GM23338 (cell line): Measurements from ENCODE around the gene ADH1C. TPM values are rescaled to one million over a fixed set of nuclear protein-coding genes. Genes with fewer than 3 reads are reported as not detected.
A peak's percentile ranks its signal among the peaks of the same experiment; 100 is the strongest.

Experiments used
- ATAC-seq: fragments of 200-7000 bp; cut with Tn5 transposase; 3 replicates; pipeline ENCODE4 v1.9.1; 2020
- DNase-seq: peaks from one replicate; pipeline ENCODE4 v3.0.0-alpha.2; 2015; ENCODE audit warnings: low spot score
- H2AFZ ChIP-seq: fragments of 200-600 bp; sonication (generic); 2 replicates; pipeline ENCODE4 v1.8.0; 2016; ENCODE audit warnings: antibody characterized with exemption, mild to moderate bottlenecking, moderate library complexity
- H3F3A ChIP-seq: fragments of 200-600 bp; sonication (generic); replicated peaks from 2 replicates; pipeline ENCODE4 v1.8.0; 2017; ENCODE audit warnings: antibody characterized with exemption, mixed run types, low read depth
- H3K27ac ChIP-seq: fragments of 200-600 bp; sonication (generic); 2 replicates; pipeline ENCODE4 v1.6.1; 2016; ENCODE audit warnings: low read depth
- H3K27me3 ChIP-seq: fragments of 200-600 bp; sonication (generic); 2 replicates; pipeline ENCODE4 v1.8.0; 2016; ENCODE audit warnings: mild to moderate bottlenecking, mixed run types, moderate library complexity; ENCODE audit not compliant: insufficient read depth
- H3K36me3 ChIP-seq: fragments of 200-600 bp; sonication (generic); 2 replicates; pipeline ENCODE4 v1.8.0; 2016; ENCODE audit warnings: mild to moderate bottlenecking; ENCODE audit not compliant: insufficient read depth
- H3K4me1 ChIP-seq: fragments of 200-600 bp; sonication (generic); 2 replicates; pipeline ENCODE4 v1.8.0; 2016; ENCODE audit warnings: mild to moderate bottlenecking, moderate library complexity; ENCODE audit not compliant: insufficient read depth
- H3K4me2 ChIP-seq: fragments of 200-600 bp; sonication (generic); 2 replicates; pipeline ENCODE4 v1.7.1; 2017; ENCODE audit warnings: mixed run types
- H3K4me3 ChIP-seq: fragments of 200-600 bp; sonication (generic); 2 replicates; pipeline ENCODE4 v1.6.1; 2016; ENCODE audit warnings: mixed run types
- H3K79me2 ChIP-seq: fragments of 200-600 bp; sonication (generic); replicated peaks from 2 replicates; pipeline ENCODE4 v1.8.0; 2017; ENCODE audit warnings: mild to moderate bottlenecking; ENCODE audit not compliant: insufficient read depth
- H3K9me2 ChIP-seq: fragments of 200-600 bp; sonication (generic); 2 replicates; pipeline ENCODE4 v1.8.0; 2017; ENCODE audit not compliant: insufficient read depth
- H4K20me1 ChIP-seq: fragments of 200-600 bp; sonication (generic); replicated peaks from 2 replicates; pipeline ENCODE4 v1.8.0; 2017; ENCODE audit warnings: mild to moderate bottlenecking; ENCODE audit not compliant: insufficient read depth
- H3K27ac Mint-ChIP-seq: 2 replicates; pipeline ENCODE4 v1.8.0; 2020; ENCODE audit warnings: inconsistent platforms, mild to moderate bottlenecking, moderate library complexity, mixed read lengths
- H3K27me3 Mint-ChIP-seq: 3 replicates; pipeline ENCODE4 v1.8.0; 2022; ENCODE audit warnings: low read depth, mild to moderate bottlenecking, moderate library complexity, mixed read lengths, inconsistent platforms; ENCODE audit not compliant: insufficient read depth, poor library complexity
- H3K36me3 Mint-ChIP-seq: 3 replicates; pipeline ENCODE4 v1.8.0; 2021; ENCODE audit warnings: low read depth, mild to moderate bottlenecking, inconsistent platforms, moderate library complexity, mixed read lengths
- H3K4me1 Mint-ChIP-seq: 3 replicates; pipeline ENCODE4 v1.8.0; 2020; ENCODE audit warnings: mild to moderate bottlenecking, inconsistent platforms, mixed read lengths
- H3K4me3 Mint-ChIP-seq: 3 replicates; pipeline ENCODE4 v1.8.0; 2021; ENCODE audit warnings: moderate library complexity, mild to moderate bottlenecking, inconsistent platforms, mixed read lengths
- H3K9me3 Mint-ChIP-seq: 3 replicates; pipeline ENCODE4 v1.8.0; 2020; ENCODE audit warnings: moderate library complexity, mild to moderate bottlenecking, inconsistent platforms, mixed read lengths
- CREB1 ChIP-seq: fragments of 250-450 bp; sonication (Bioruptor Pico); IDR thresholded peaks from 2 replicates; pipeline ENCODE4 v1.5.0; 2020; ENCODE audit warnings: low read depth, mild to moderate bottlenecking, moderate library complexity
- CTCF ChIP-seq, 2 experiments: fragments of 200-600 bp in 1 of 2; sonication (generic) in 1 of 2; conservative IDR thresholded peaks; 2 replicates each; pipeline versions ENCODE4 v1.5.1 to v1.6.1; 2016 to 2017; ENCODE audit warnings: antibody characterized with exemption in 2 of 2, low read depth in 2 of 2, mild to moderate bottlenecking in 2 of 2, moderate library complexity in 1 of 2
- EZH2 ChIP-seq: fragments of 200-600 bp; sonication (generic); IDR thresholded peaks from one replicate; pipeline ENCODE4 v1.8.0; 2017; ENCODE audit warnings: antibody characterized with exemption, mild to moderate bottlenecking, low read depth; ENCODE audit not compliant: unreplicated experiment
- EZH2phosphoT487 ChIP-seq: fragments of 200-600 bp; sonication (generic); IDR thresholded peaks from one replicate; pipeline ENCODE4 v1.8.1; 2018; ENCODE audit warnings: antibody characterized with exemption; ENCODE audit not compliant: unreplicated experiment
- JUNB ChIP-seq: IDR thresholded peaks from one replicate; pipeline ENCODE4 v1.6.1; 2016; ENCODE audit warnings: antibody characterized with exemption; ENCODE audit not compliant: unreplicated experiment
- POLR2AphosphoS5 ChIP-seq: IDR thresholded peaks from 2 replicates; pipeline ENCODE4 v1.6.1; 2016; ENCODE audit warnings: antibody characterized with exemption, low read depth
- STAT1 ChIP-seq: IDR thresholded peaks from one replicate; pipeline ENCODE4 v1.6.1; 2016; ENCODE audit warnings: antibody characterized with exemption; ENCODE audit not compliant: unreplicated experiment
- ZNF114 ChIP-seq: fragments of 250-450 bp; sonication (Bioruptor Pico); IDR thresholded peaks from 2 replicates; pipeline ENCODE4 v1.5.0; 2020; ENCODE audit warnings: mild to moderate bottlenecking, moderate library complexity
- ZNF331 ChIP-seq: fragments of 250-450 bp; sonication (Bioruptor Pico); IDR thresholded peaks from 2 replicates; pipeline ENCODE4 v1.5.0; 2020; ENCODE audit warnings: low read depth, mild to moderate bottlenecking, moderate library complexity
- ZNF462 ChIP-seq: fragments of 250-450 bp; sonication (Bioruptor Pico); IDR thresholded peaks from 2 replicates; pipeline ENCODE4 v1.5.0; 2020; ENCODE audit warnings: mild to moderate bottlenecking, moderate library complexity
- polyA plus RNA-seq: library from polyadenylated mRNA; unstranded; fragments of >200 nt; fragmentation: Nextera tagmentation; extraction: Ambion mirVana; gene quantifications from 2 replicates; pipeline ENCODE4 v1.2.1, GENCODE V29; 2016
- total RNA-seq: library from RNA; depleted of rRNA; stranded (reverse); fragments of >200 nt; shearing (Covaris generic); gene quantifications from 2 replicates; pipeline ENCODE4 v1.2.3, GENCODE V29; 2014

Gene ADH1C
- total and polyA plus RNA-seq, 2 experiments from 2014 or later = not detected

- TF ChIP-seq ZNF462 (CRISPR knock-in tag) (no peak), CTCF (conservative IDR thresholded peaks at IDR 0.05; ENCODE audit: low read depth in 2 of 2) (no peak), POLR2AphosphoS5 (no peak), EZH2phosphoT487 (no peak), STAT1 (no peak), ZNF114 (no peak), ZNF331 (CRISPR knock-in tag) (no peak), CREB1 (CRISPR knock-in tag) (no peak)
These were observed 10.2 kb upstream of the ADH1C start (continued) for GRCh38 chr4:99362768-99363167.

GRCh38 chr4:99361899-99362275 is 9.3 kb upstream of the ADH1C start:
- Mint-ChIP-seq H3K4me3 (no peak overlapping the region), H3K27ac (no peak overlapping the region), H3K9me3 (peaks cover 36% of the 10 kb centered on the region), H3K36me3 (peaks cover 9% of the 10 kb centered on the region), H3K27me3 (no peaks in the 10 kb centered on the region), H3K4me1 (peaks cover 7% of the 10 kb centered on the region; the same call in 2 of the 3 replicates)
- no peak for DNase-seq
- no peaks in the 10 kb centered on the region for H3K27me3 ChIP-seq
- no peaks in the 10 kb centered on the region for H3F3A ChIP-seq
- no peak for ATAC-seq
- H3K79me2 ChIP-seq = no peaks in the 10 kb centered on the region
- no peaks in the 10 kb centered on the region for H3K4me1 ChIP-seq
- H3K9me2 ChIP-seq = peaks cover 7% of the 10 kb centered on the region; the same call in 1 of the 2 replicates
- no peak overlapping the region for H3K4me2 ChIP-seq
- no peaks in the 10 kb centered on the region for H3K36me3 ChIP-seq
- H4K20me1 ChIP-seq = no peaks in the 10 kb centered on the region
- peak overlapping the region; percentile 49; the same call in 1 of the 2 replicates for H2AFZ ChIP-seq
- no peak overlapping the region for H3K4me3 ChIP-seq
- no peak overlapping the region for H3K27ac ChIP-seq
- TF ChIP-seq CTCF (conservative IDR thresholded peaks at IDR 0.05; ENCODE audit: low read depth in 2 of 2) (no peak), JUNB (no peak), EZH2 (no peak), EZH2phosphoT487 (no peak), ZNF114 (no peak), STAT1 (no peak)
